ENCODE measurements around the gene KLHL17. TPM values are rescaled to one million over a fixed set of nuclear protein-coding genes. Genes with fewer than 3 reads are reported as not detected.

Gene KLHL17
- total and polyA plus RNA-seq, 11 donors: 1.6 to 6.8 (median 4.7) TPM

- H3K27ac ChIP-seq: no peak overlapping the region
- H3K36me3 ChIP-seq: peaks cover 0 to 85% (median 81%) of the 10 kb centered on the region in 9 donors
- intact Hi-C loops (cut with DNase I): loop anchor here in 2 of 10 donors (5.0 to 10.0 kb wide), 2 partner anchors 41 to 49 kb away; no protein-coding TSS in a partner anchor
Observed at GRCh38 chr1:953524-954320, 6.7 kb upstream of the KLHL17 start.

GRCh38 chr1:954927-955326 is 5.5 kb upstream of the KLHL17 start:
- DNase-seq: no peak
- H3K27ac ChIP-seq: no peak overlapping the region
- peaks cover 0 to 24% (median 19%) of the 10 kb centered on the region in 12 donors for H3K4me1 ChIP-seq
- WGBS, 4 donors: 85 to 91% (median 89%) methylated on average over 10 to 13 of the region's 13 CpGs
- no peaks in the 10 kb centered on the region for H3K9me3 ChIP-seq
- H3K27me3 ChIP-seq: no peaks in the 10 kb centered on the region
- intact Hi-C loops (cut with DNase I): loop anchor here in 3 of 10 donors (5.0 to 10.0 kb wide), 3 partner anchors 43 to 50 kb away; no protein-coding TSS in a partner anchor
- no peak for ATAC-seq
- TF ChIP-seq CTCF (IDR thresholded peaks at IDR 0.05) (no peak), POLR2A (IDR thresholded peaks at IDR 0.05) (no peak)
- H3K4me3 ChIP-seq: no peak overlapping the region
- peaks cover 0 to 73% (median 69%) of the 10 kb centered on the region in 9 donors for H3K36me3 ChIP-seq

More at GRCh38 chr1:953524-954320, 6.7 kb upstream of the KLHL17 start:
- no peaks in the 10 kb centered on the region for H3K9me3 ChIP-seq
- DNase-seq (no peak), ATAC-seq (no peak)
- WGBS, 4 donors: 90 to 97% (median 91%) methylated on average over 21 to 32 of the region's 32 CpGs
- no peak overlapping the region for H3K4me3 ChIP-seq
- H3K4me1 ChIP-seq: peaks cover 0 to 18% (median 14%) of the 10 kb centered on the region in 12 donors
- TF ChIP-seq POLR2A (IDR thresholded peaks at IDR 0.05) (no peak), CTCF (IDR thresholded peaks at IDR 0.05) (no peak)
- no peaks in the 10 kb centered on the region for H3K27me3 ChIP-seq

GRCh38 chr1:955474-955873 is 4.9 kb upstream of the KLHL17 start:
- DNase-seq: no peak
- 59 to 87% (median 78%) methylated on average over 6 of the region's 6 CpGs for WGBS, 4 donors
- peaks cover 0 to 68% (median 64%) of the 10 kb centered on the region in 9 donors for H3K36me3 ChIP-seq
- TF ChIP-seq CTCF (IDR thresholded peaks at IDR 0.05) (no peak), POLR2A (IDR thresholded peaks at IDR 0.05) (no peak)
- H3K27ac ChIP-seq: no peak overlapping the region
- intact Hi-C loops (cut with DNase I): loop anchor here in 2 of 10 donors (5.0 to 10.0 kb wide), 2 partner anchors 48 to 51 kb away; no protein-coding TSS in a partner anchor
- H3K27me3 ChIP-seq: no peaks in the 10 kb centered on the region
- H3K4me1 ChIP-seq: peaks cover 0 to 28% (median 22%) of the 10 kb centered on the region in 12 donors
- no peaks in the 10 kb centered on the region for H3K9me3 ChIP-seq
- ATAC-seq: no peak
- no peak overlapping the region for H3K4me3 ChIP-seq

GRCh38 chr1:956636-957035 is 3.7 kb upstream of the KLHL17 start:
- H3K4me3 ChIP-seq: no peak overlapping the region
- no peaks in the 10 kb centered on the region for H3K27me3 ChIP-seq
- H3K27ac ChIP-seq: no peak overlapping the region
- TF ChIP-seq CTCF (IDR thresholded peaks at IDR 0.05) (no peak), POLR2A (IDR thresholded peaks at IDR 0.05) (no peak)
- intact Hi-C loops (cut with DNase I): loop anchor here in 2 of 10 donors (5.0 to 10.0 kb wide), 2 partner anchors 49 to 52 kb away; no protein-coding TSS in a partner anchor
- H3K9me3 ChIP-seq: no peaks in the 10 kb centered on the region
- ATAC-seq (no peak), DNase-seq (no peak)
- peaks cover 0 to 56% (median 53%) of the 10 kb centered on the region in 9 donors for H3K36me3 ChIP-seq
- 87 to 94% (median 91%) methylated on average over 7 to 11 of the region's 11 CpGs for WGBS, 4 donors
- H3K4me1 ChIP-seq: peaks cover 0 to 34% (median 22%) of the 10 kb centered on the region in 12 donors

Data from heart left ventricle (tissue), 16 donors.